ENCODE results near the gene KCTD16.

The KCTD16 gene

GRCh38 chr5:144209361-144209760, 38.7 kb downstream of the KCTD16 start:
- DNase-seq: no peak

- no peak for DNase-seq
Observed at GRCh38 chr5:144210655-144211054, 40.0 kb downstream of the KCTD16 start.

GRCh38 chr5:144219869-144220268, 49.2 kb downstream of the KCTD16 start:
- no peak for DNase-seq

DNA sequence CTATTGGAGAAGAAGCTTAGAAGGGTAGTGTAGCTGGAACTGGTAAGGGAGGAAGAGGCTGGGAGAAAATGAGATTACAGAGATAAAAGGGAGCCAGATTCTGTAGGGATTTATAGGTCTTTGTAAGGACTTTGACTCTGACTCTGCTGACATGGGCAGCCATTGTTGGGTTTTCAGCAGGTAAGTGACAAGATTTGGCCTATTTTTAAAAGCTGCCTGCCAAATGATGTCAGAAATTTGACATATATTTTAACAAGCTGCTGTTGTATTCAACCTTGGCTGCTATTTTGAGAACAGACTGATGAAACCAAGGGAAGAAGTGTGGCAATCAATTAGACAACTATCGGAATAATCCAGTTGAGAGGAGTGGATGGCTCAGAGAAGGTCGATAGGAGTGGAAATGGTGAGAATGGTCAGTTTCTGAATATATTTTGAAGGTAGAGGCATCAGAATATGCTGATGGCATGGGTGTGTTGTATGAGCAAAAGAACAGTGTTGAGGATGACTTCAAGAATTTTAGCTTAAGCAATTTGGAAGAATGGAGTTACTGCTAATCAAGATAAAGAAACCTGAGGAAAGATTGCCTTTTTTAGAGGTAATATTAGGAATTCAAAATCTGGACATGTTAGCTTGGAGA, 56.8 kb downstream of the KCTD16 start:
- no peak for DNase-seq

GRCh38 chr5:144230806-144231205, 60.1 kb downstream of the KCTD16 start:
- DNase-seq: no peak

DNA sequence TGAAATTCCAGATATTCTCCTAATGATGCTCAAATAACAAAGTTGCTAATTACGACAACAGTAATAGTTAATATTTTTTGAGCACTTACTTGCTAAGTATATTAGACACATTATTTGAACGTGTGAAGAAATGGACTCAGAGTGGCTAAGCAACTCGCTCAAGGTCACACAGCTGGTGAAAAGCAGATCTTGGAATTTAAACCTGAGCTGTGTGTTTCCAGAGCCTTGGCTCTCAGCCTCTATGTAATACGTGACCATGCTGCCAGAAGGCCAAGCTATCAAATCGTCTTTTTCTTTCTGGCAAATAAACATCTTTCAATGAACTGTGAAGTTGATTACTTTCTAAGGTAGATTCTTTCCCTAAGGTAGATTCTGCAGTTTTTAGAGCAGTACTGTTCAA, 61.6 kb downstream of the KCTD16 start:
- DNase-seq: no peak

- DNase-seq: no peak
Observed at GRCh38 chr5:144236499-144236898, 65.8 kb downstream of the KCTD16 start.

GRCh38 chr5:144237851-144238250, 67.2 kb downstream of the KCTD16 start:
- DNase-seq: no peak

DNA sequence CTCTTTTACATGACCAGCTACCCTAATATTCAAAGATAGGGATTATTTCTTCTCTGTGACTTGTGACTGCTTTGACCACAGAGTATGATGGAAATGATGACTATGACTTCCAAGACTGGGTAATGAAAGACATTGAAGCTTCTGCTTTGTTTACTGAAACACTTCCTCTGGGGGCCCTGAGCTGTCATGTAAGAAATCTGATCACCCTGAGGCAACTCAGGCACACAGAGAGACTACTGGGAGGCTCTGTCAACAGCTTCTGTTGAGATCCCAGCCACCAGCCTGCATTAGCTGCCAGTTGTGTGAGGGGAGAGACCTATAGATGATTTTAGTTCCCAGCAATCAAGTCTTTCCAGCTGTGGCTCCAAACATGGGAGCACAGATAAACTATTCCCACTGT, 76.5 kb downstream of the KCTD16 start:
- DNase-seq: no peak

DNA sequence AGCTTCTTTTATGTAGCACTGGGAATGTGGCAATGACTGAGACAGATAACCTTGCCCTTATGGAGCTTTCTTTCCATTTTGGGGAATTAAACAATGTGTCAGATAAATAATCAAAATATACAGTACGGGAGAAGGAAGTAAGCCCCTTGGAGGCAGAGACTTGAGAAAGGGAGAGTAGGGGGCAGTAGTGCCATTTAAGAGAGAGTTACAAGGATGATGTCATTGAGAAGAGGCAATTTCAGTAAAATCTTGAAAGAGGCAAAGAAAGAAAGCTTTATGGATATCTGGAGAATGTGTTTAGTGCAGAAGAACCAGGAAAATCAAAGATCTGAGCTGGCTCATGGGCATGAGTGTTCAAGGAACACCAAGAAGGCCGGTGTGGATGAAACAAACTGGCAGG, 77.3 kb downstream of the KCTD16 start:
- no peak for DNase-seq

GRCh38 chr5:144249755-144250464, 79.2 kb downstream of the KCTD16 start:
- no peak for DNase-seq

DNA sequence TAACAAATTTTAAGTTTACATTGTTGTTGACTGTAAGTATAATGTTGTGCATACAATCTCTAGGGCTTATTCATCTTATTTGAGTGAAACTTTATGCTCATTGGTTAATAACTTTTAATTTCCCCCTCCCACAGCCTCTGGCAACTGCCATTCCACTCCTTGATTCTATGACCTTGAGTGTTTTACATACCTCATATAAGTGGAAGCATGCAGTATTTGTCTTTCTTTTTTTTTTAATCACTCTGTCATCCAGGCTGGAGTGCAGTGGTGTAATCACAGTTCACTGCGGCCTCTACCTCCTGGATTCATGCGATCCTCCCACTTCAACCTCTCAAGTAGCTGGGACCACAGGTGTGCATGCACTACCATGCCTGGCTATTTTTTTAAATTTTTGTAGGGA, 83.9 kb downstream of the KCTD16 start:
- no peak for DNase-seq

DNA sequence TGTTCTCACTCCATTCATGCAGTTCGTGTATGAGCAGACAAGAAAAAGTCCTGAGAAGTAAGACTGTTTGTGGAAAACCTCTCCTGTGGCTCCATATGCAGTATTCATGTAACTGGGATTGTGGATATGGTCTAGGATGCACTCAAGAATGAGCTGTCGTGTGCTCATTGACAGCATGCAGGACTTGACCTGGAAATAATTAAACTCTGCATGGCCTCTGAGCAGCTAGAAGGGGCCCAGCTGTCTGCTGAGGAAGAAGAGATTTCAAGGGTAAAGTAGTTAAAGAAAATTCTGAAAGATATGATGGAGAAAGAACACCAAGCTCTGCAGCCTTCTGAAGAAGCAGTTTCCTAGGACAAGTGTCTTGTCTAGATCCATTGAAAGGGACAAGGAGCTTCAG, 89.4 kb downstream of the KCTD16 start:
- DNase-seq: no peak

- DNase-seq: no peak
Observed at GRCh38 chr5:144265643-144266247, 95.1 kb downstream of the KCTD16 start.

DNA sequence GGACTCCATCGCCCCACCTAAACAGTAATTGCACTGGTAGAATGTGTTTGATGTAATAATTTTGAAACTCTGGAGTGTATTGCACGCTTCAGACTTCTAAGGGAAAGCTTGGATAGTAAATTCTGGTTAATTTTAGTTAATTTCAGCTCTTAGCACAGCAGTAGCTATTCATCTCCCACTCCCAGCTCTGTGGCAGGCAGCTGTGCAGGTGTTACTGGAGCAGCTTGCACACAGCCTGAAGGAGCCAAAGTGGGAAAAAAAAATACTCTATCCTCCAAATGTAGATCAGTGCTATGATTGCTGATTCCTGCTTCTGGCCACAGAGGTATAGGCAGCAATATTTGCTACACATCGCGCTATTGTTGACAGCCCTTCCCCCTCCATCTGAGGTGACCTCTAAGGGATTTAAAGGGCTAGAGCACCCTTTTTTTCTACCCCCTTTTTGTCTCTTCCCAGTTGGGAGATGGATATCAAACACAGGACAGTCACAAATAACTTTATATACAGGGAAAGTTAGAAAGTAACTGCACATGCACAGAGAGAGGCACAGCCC, 97.4 kb downstream of the KCTD16 start:
- DNase-seq: no peak

DNA sequence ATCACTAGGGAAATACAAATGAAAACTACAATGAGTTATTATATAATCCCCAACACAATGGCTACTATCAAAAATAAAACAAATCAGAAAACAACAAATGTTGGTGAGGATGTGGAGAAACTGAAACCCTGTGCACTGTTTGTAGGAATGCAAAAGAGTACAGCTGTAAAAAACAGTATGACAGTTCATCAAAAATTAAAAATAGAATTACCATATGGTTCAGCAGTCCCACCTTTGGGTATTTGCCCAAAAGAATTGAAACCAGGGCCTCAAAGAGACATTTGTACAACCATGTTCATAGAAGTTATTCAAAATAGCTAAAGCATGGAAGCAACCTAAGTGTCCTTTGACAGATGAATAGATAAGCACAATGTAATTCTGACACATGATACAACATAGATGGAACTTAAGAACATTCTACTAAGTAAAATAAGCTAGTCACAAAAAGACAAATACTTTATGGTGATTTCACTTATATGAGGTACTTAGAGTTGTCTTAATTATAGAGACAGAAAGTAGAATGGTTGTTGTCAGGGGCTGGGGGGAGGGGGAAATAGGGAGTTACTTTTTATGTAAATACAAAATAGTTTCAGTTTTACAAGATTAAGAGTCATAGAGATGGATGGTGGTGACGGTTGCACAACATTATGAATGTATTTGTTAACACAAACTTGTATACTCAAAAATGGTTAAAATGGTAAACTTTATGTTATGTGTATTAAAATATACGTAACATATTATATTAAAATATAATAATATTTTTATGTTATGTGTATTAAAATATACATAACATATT, 102.8 kb downstream of the KCTD16 start:
- DNase-seq: no peak

GRCh38 chr5:144275329-144275728, 104.7 kb downstream of the KCTD16 start:
- no peak for DNase-seq

- DNase-seq: peak; percentile 2
Observed at GRCh38 chr5:144276034-144276822, 105.6 kb downstream of the KCTD16 start.

- DNase-seq: peak; percentile 2
Observed at GRCh38 chr5:144281784-144282183, 111.1 kb downstream of the KCTD16 start.

DNA sequence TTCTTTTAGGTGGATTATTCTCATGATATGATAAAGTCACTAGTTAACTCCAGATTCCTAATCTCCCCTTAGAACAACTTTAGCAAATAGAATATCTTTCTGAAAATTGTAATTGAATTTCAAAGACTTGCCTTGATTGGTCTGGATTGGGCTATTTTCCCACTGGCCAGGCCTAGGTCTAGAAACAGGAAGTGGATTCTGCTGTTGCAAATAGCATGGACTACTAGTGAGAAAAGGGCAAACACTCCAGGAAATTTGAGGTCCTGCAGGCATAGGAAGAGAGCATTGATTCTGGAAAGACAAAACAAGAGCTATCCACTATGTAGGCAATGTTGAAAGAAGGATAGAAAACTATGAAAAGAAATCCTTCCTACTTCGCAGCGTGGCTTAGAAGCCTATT, 113.4 kb downstream of the KCTD16 start:
- DNase-seq: no peak

DNA sequence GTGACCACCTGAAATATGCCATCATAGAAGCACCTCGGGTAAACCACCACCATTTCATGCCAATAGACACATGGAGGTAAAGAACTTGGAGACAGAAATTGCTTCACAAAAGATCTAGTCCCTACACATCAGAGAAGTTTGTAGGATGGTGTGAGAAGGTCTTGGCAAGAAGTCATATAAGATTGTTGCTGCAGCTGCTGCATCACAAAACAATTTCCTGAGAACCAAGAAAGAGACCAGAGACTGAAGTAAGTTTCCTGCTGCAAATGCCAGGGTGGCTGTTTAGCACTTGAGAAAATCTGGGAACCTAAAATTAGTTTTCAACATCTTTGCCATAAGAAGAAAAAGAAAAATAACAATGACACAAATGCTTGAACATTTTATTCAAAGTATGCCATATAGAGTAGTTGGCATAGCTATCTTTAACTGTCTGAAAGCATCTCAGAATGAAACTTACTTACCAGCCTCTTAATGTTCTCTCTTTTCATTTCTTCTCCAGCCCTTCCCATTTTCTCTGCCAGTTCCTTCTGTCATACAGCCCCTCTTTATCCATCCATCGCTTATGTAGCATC, 114.3 kb downstream of the KCTD16 start:
- DNase-seq: no peak

- DNase-seq: no peak
Observed at GRCh38 chr5:144289277-144289676, 118.6 kb downstream of the KCTD16 start.

Measured in fibroblast of skin of abdomen (primary cell).